OCI-LY7 (cell line): Measurements from ENCODE around the gene HPN. TPM values are rescaled to one million over a fixed set of nuclear protein-coding genes. Genes with fewer than 3 reads are reported as not detected.

ENCODE experiments used
- BruUV-seq: library from RNA; stranded (reverse); fragments of 400-500 nt; replicated peaks from 2 replicates; lab custom pipeline; 2021; lab: Mats Ljungman, UMichigan
- CTCF ChIA-PET: fragments of 300-600 bp; sonication (Branson Sonifier 250); formaldehyde crosslinking; loops from one replicate; lab custom pipeline; 2022; ENCODE audit warnings: antibody characterized with exemption; ENCODE audit not compliant: unreplicated experiment; lab: Charles Lee
- POLR2A ChIA-PET: fragments of 300-600 bp; sonication (Branson Sonifier 250); formaldehyde crosslinking; loops from one replicate; lab custom pipeline; 2022; ENCODE audit warnings: antibody characterized with exemption; lab: Charles Lee
- DNase-seq: peaks from one replicate; pipeline ENCODE4 v3.0.0-alpha.2; 2015; ENCODE audit warnings: low spot score
- H2AFZ ChIP-seq: fragments of 200-600 bp; sonication (generic), shearing (Covaris generic); 2 replicates; pipeline ENCODE4 v1.6.1; 2014; ENCODE audit warnings: mild to moderate bottlenecking, antibody characterized with exemption, low read length, moderate library complexity
- H3K27ac ChIP-seq: fragments of 200-600 bp; sonication (generic); 2 replicates; pipeline ENCODE4 v1.5.1; 2014; ENCODE audit warnings: mixed run types, low read depth, mild to moderate bottlenecking, moderate library complexity, low read length, inconsistent platforms; ENCODE audit not compliant: poor library complexity, severe bottlenecking
- H3K36me3 ChIP-seq: fragments of 200-600 bp; sonication (generic); 2 replicates; pipeline ENCODE4 v1.6.1; 2014; ENCODE audit warnings: mild to moderate bottlenecking, antibody characterized with exemption, low read length, moderate library complexity, mixed read lengths; ENCODE audit not compliant: insufficient read depth
- H3K4me1 ChIP-seq: fragments of 200-600 bp; sonication (generic); 2 replicates; pipeline ENCODE4 v1.5.1; 2014; ENCODE audit warnings: mild to moderate bottlenecking, low read length; ENCODE audit not compliant: insufficient read depth, poor library complexity, severe bottlenecking
- H3K4me2 ChIP-seq: fragments of 200-600 bp; sonication (generic); 2 replicates; pipeline ENCODE4 v1.6.1; 2014; ENCODE audit warnings: mild to moderate bottlenecking, low read length
- H3K4me3 ChIP-seq: fragments of 200-600 bp; sonication (generic); 2 replicates; pipeline ENCODE4 v1.5.1; 2014; ENCODE audit warnings: mild to moderate bottlenecking, low read depth, low read length; ENCODE audit not compliant: poor library complexity, severe bottlenecking
- H3K79me2 ChIP-seq: fragments of 200-600 bp; sonication (generic); 2 replicates; pipeline ENCODE4 v1.6.1; 2016; ENCODE audit warnings: low read depth, mild to moderate bottlenecking, low read length, moderate library complexity, mixed read lengths; ENCODE audit not compliant: insufficient read depth
- H3K9me2 ChIP-seq: fragments of 200-600 bp; sonication (generic); 2 replicates; pipeline ENCODE4 v1.6.1; 2016; ENCODE audit warnings: mild to moderate bottlenecking, low read length, mixed read lengths; ENCODE audit not compliant: insufficient read depth
- H3K9me3 ChIP-seq: fragments of 200-600 bp; sonication (generic); 2 replicates; pipeline ENCODE4 v1.6.1; 2014; ENCODE audit warnings: mild to moderate bottlenecking, mixed run types, low read length, mixed read lengths
- H4K20me1 ChIP-seq: fragments of 200-600 bp; sonication (generic); 2 replicates; pipeline ENCODE4 v1.6.1; 2014; ENCODE audit warnings: mild to moderate bottlenecking, antibody characterized with exemption, low read length, moderate library complexity, mixed read lengths; ENCODE audit not compliant: insufficient read depth
- EZH2phosphoT487 ChIP-seq: fragments of 200-600 bp; sonication (generic); IDR thresholded peaks from 2 replicates; pipeline ENCODE4 v1.6.1; 2018; ENCODE audit warnings: low read depth, borderline replicate concordance, mild to moderate bottlenecking, mixed run types, antibody characterized with exemption, low read length, moderate library complexity, mixed read lengths
- intact Hi-C: fragments of 100-400 bp; cut with micrococcal nuclease; formaldehyde crosslinking; loops from one replicate; pipeline ENCODE4 v1.10.0; 2022; ENCODE audit not compliant: unreplicated experiment
- total RNA-seq, 2 experiments: library from RNA; depleted of rRNA in 1 of 2; stranded (reverse); fragments of >200 nt in 1 of 2; shearing (Covaris generic) in 1 of 2; gene quantifications; 2 replicates each; pipeline ENCODE4 v1.2.3, GENCODE V29; 2014 to 2022
- TF ChIP-seq, protein P1 (sequence below): fragments of 200-600 bp; sonication (generic); conservative IDR thresholded peaks from 2 replicates; pipeline ENCODE4 v1.5.1; 2014; ENCODE audit warnings: mild to moderate bottlenecking, antibody characterized with exemption, low read length, moderate library complexity, mixed read lengths

HPN gene
- total RNA-seq, 2 experiments from 2014 or later = 0.17 to 0.19 TPM

DNA sequence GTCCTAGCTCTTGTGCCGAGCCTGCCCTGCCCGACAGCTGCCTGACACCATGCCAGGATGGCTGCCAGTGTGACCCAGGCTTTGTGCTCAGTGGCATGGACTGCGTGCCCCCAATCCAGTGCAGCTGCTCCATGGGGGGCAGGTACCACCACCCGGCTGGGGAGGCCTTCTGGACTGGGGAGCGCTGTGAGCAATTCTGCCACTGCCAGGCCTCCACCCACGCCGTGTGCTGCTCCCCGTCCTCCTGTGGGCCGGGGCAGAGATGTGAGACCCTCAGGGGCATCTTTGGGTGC lies 64.7 kb downstream of the HPN start:
- Histone ChIP-seq H3K4me1 (no peaks in the 10 kb centered on the region), H3K4me3 (no peak overlapping the region), H3K79me2 (no peaks in the 10 kb centered on the region), H3K9me2 (no peaks in the 10 kb centered on the region), H2AFZ (no peak overlapping the region), H3K36me3 (no peaks in the 10 kb centered on the region), H3K4me2 (no peak overlapping the region), H3K9me3 (no peaks in the 10 kb centered on the region), H4K20me1 (no peaks in the 10 kb centered on the region), H3K27ac (no peak overlapping the region)
- intact Hi-C loops = no loop called here
- no TSS peak for BruUV-seq
- no peak for DNase-seq
- TF ChIP-seq, protein P1, sequence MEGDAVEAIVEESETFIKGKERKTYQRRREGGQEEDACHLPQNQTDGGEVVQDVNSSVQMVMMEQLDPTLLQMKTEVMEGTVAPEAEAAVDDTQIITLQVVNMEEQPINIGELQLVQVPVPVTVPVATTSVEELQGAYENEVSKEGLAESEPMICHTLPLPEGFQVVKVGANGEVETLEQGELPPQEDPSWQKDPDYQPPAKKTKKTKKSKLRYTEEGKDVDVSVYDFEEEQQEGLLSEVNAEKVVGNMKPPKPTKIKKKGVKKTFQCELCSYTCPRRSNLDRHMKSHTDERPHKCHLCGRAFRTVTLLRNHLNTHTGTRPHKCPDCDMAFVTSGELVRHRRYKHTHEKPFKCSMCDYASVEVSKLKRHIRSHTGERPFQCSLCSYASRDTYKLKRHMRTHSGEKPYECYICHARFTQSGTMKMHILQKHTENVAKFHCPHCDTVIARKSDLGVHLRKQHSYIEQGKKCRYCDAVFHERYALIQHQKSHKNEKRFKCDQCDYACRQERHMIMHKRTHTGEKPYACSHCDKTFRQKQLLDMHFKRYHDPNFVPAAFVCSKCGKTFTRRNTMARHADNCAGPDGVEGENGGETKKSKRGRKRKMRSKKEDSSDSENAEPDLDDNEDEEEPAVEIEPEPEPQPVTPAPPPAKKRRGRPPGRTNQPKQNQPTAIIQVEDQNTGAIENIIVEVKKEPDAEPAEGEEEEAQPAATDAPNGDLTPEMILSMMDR = no peak
- no peak for TF ChIP-seq EZH2phosphoT487
- ChIA-PET POLR2A (no interaction called here), CTCF (no interaction called here)

DNA sequence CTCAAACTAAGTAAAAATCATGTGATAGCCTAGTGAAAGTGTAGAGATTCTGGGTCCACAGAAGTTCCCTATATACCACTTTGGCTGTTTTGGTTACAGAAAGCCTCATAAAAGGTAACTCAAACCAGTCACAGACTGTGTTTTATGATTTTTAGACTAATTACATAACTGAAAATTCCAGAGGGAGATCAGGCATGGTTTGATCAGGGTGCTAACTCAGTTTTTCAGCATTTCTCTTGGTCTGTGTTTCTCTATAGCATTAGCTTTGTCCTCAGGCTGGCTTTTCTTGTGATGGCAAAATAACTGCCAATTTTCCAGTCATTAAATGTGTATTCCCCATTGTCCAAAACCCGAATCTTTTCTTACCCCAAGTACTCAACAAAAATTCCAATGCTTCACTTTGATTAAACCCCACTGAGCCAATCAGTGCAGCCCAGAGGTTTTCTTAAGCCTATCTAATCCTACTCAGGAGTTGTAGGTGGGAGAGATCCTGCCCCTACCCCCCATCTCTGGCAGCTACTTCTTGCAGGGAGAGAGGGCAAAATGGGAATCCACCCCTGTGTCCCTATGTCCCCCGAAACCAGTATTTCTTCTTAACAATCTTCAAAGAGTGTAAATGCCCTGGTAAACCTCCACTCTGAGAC lies 65.5 kb downstream of the HPN start:
- ChIA-PET CTCF (no interaction called here), POLR2A (no interaction called here)
- Histone ChIP-seq H3K79me2 (no peaks in the 10 kb centered on the region), H4K20me1 (no peaks in the 10 kb centered on the region), H3K9me3 (no peaks in the 10 kb centered on the region), H3K4me2 (no peak overlapping the region), H3K36me3 (no peaks in the 10 kb centered on the region), H2AFZ (no peak overlapping the region), H3K4me3 (no peak overlapping the region), H3K4me1 (no peaks in the 10 kb centered on the region), H3K27ac (no peak overlapping the region), H3K9me2 (no peaks in the 10 kb centered on the region)
- no peak for TF ChIP-seq EZH2phosphoT487
- TF ChIP-seq, protein P1 = no peak
- intact Hi-C loops = no loop called here
- BruUV-seq = no TSS peak
- no peak for DNase-seq

DNA sequence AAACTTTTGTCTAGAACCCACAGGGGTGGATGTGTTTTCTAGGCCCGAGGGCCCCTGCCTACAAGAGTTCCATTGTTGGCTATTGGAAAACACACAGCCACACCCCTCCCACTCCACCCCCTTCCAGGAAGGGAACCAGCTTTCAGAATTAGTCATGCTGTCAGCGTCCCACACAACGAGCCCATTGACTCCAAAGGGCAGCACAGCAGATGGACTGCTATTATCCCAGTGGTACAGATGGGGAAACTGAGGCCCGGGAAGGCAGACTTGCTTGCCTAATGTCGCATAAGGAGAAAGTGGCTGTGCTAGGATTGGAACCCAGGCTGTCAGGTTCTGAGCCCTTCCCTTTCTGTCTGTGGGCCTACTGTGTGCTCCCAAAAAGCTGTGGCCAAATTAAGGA lies 66.0 kb downstream of the HPN start:
- no peak overlapping the region for H3K4me2 ChIP-seq
- no peak for DNase-seq
- no peak overlapping the region for H3K27ac ChIP-seq
- ChIA-PET POLR2A (no interaction called here), CTCF (no interaction called here)
- no peaks in the 10 kb centered on the region for H3K36me3 ChIP-seq
- H3K9me2 ChIP-seq = no peaks in the 10 kb centered on the region
- H2AFZ ChIP-seq = no peak overlapping the region
- H4K20me1 ChIP-seq = no peaks in the 10 kb centered on the region
- H3K9me3 ChIP-seq = no peaks in the 10 kb centered on the region
- H3K4me1 ChIP-seq = no peaks in the 10 kb centered on the region
- no TSS peak for BruUV-seq
- no peak overlapping the region for H3K4me3 ChIP-seq
- no peak for TF ChIP-seq EZH2phosphoT487
- TF ChIP-seq, protein P1 = no peak
- intact Hi-C loops = no loop called here
- H3K79me2 ChIP-seq = no peaks in the 10 kb centered on the region
